ENCODE data around the gene REEP3. TPM values are rescaled to one million over a fixed set of nuclear protein-coding genes. Genes with fewer than 3 reads are reported as not detected.

REEP3 gene
- total and polyA plus RNA-seq, 2 donors (not counting 1 experiment from before 2014, with no cell fraction given): 67.5 to 86.6 TPM

DNA sequence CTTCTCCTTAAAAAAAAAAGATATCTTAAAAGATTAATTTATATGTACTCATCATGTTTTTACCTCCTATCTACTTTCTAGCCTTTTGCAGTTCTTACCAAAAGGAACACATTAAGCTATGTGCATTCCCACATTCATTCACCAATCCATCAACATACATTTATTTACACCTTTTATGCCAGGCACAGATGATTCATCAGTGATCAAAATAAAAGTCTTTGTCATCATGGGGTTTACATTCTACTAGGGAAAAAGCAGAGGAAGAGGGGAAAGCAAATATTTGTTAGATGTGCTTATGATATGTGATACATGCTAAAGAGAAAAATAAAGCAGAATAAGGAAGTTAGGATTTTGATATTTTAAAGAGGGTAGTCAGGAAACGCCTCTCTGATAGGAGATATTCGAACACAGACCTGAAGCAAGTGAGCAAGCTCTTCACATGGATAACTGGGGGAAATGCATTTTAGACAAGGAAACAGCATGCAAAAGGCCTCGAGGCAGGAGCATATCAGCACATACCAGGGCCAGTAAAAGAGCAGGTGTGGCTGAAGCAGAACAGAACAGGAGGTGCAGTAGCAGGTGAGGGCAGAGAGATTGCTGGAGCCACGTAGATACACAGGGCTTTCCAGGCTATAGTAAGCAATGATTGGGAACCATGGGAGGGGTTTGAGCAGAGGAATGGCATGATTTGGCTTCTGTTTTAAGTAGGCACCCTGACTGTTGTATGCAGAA is 67.4 kb downstream of the REEP3 start:
- no peaks in the 10 kb centered on the region for H4K20me1 ChIP-seq (ENCODE audit: control insufficient read depth, extremely low read depth, insufficient read depth, low read length)
- H3K9me3 ChIP-seq (ENCODE audit: control insufficient read depth, insufficient read depth, low read depth, low read length): no peaks in the 10 kb centered on the region
- H3K36me3 ChIP-seq (ENCODE audit: control insufficient read depth, insufficient read depth, low read length): no peaks in the 10 kb centered on the region
- no peak for TF ChIP-seq CTCF (conservative IDR thresholded peaks at IDR 0.05 in 1 of 2, IDR thresholded peaks at IDR 0.05 in 1 of 2; ENCODE audit: low read depth in 1 of 2, low read length in 2 of 2)
- no peak for TF ChIP-seq EZH2 (IDR thresholded peaks at IDR 0.05; ENCODE audit: low read length, missing control alignments)
- H3K79me2 ChIP-seq (ENCODE audit: control insufficient read depth, insufficient read depth, low read length): peaks cover under 1% of the 10 kb centered on the region
- H3K4me2 ChIP-seq (ENCODE audit: extremely low read depth, insufficient read depth, low read length): no peak overlapping the region
- peaks cover 2% of the 10 kb centered on the region for H3K4me1 ChIP-seq (ENCODE audit: control insufficient read depth, extremely low read depth, insufficient read depth, low read length)
- no peak overlapping the region for H3K4me3 ChIP-seq (replicated peaks in 1 of 4; ENCODE audit: control extremely low read depth in 1 of 4, insufficient read depth in 1 of 4, low read depth in 3 of 4, low read length in 4 of 4)
- H3K9ac ChIP-seq (ENCODE audit: insufficient read depth, low read length): no peak overlapping the region
- no peak overlapping the region for H2AFZ ChIP-seq (ENCODE audit: low read length)
- H3K27me3 ChIP-seq (ENCODE audit: control insufficient read depth, insufficient read depth, low read length): no peaks in the 10 kb centered on the region
- H3K27ac ChIP-seq (ENCODE audit: insufficient read depth, low read length): no peak overlapping the region
- DNase-seq (ENCODE audit: low read depth in 2 of 2): peak; percentile 22 to 27

- TF ChIP-seq CTCF (conservative IDR thresholded peaks at IDR 0.05 in 1 of 2, IDR thresholded peaks at IDR 0.05 in 1 of 2; ENCODE audit: low read depth in 1 of 2, low read length in 2 of 2) (no peak), EZH2 (IDR thresholded peaks at IDR 0.05; ENCODE audit: low read length, missing control alignments) (no peak)
- H3K79me2 ChIP-seq (ENCODE audit: control insufficient read depth, insufficient read depth, low read length): peaks cover 2% of the 10 kb centered on the region
Observed at GRCh38 chr10:63591600-63592379, 70.6 kb downstream of the REEP3 start.

GRCh38 chr10:63593576-63593975 is 72.4 kb downstream of the REEP3 start:
- peaks cover 2% of the 10 kb centered on the region for H3K79me2 ChIP-seq (ENCODE audit: control insufficient read depth, insufficient read depth, low read length)
- no peak overlapping the region for H3K4me3 ChIP-seq (replicated peaks in 1 of 4; ENCODE audit: control extremely low read depth in 1 of 4, insufficient read depth in 1 of 4, low read depth in 3 of 4, low read length in 4 of 4)
- no peaks in the 10 kb centered on the region for H4K20me1 ChIP-seq (ENCODE audit: control insufficient read depth, extremely low read depth, insufficient read depth, low read length)
- no peak overlapping the region for H2AFZ ChIP-seq (ENCODE audit: low read length)
- H3K9me3 ChIP-seq (ENCODE audit: control insufficient read depth, insufficient read depth, low read depth, low read length): no peaks in the 10 kb centered on the region
- no peak overlapping the region for H3K27ac ChIP-seq (ENCODE audit: insufficient read depth, low read length)
- no peak overlapping the region for H3K9ac ChIP-seq (ENCODE audit: insufficient read depth, low read length)
- peaks cover 2% of the 10 kb centered on the region for H3K4me1 ChIP-seq (ENCODE audit: control insufficient read depth, extremely low read depth, insufficient read depth, low read length)
- H3K27me3 ChIP-seq (ENCODE audit: control insufficient read depth, insufficient read depth, low read length): no peaks in the 10 kb centered on the region
- no peak overlapping the region for H3K4me2 ChIP-seq (ENCODE audit: extremely low read depth, insufficient read depth, low read length)
- TF ChIP-seq EZH2 (IDR thresholded peaks at IDR 0.05; ENCODE audit: low read length, missing control alignments) (no peak), CTCF (conservative IDR thresholded peaks at IDR 0.05 in 1 of 2, IDR thresholded peaks at IDR 0.05 in 1 of 2; ENCODE audit: low read depth in 1 of 2, low read length in 2 of 2) (no peak)
- peaks cover 2% of the 10 kb centered on the region for H3K36me3 ChIP-seq (ENCODE audit: control insufficient read depth, insufficient read depth, low read length)
- peak in 1 of 2 donors; percentile 33 for DNase-seq (ENCODE audit: low read depth in 2 of 2)

More at GRCh38 chr10:63591600-63592379, 70.6 kb downstream of the REEP3 start:
- Histone ChIP-seq H3K9ac (ENCODE audit: insufficient read depth, low read length) (no peak overlapping the region), H3K27me3 (ENCODE audit: control insufficient read depth, insufficient read depth, low read length) (no peaks in the 10 kb centered on the region), H4K20me1 (ENCODE audit: control insufficient read depth, extremely low read depth, insufficient read depth, low read length) (no peaks in the 10 kb centered on the region), H3K4me2 (ENCODE audit: extremely low read depth, insufficient read depth, low read length) (no peak overlapping the region), H3K36me3 (ENCODE audit: control insufficient read depth, insufficient read depth, low read length) (no peaks in the 10 kb centered on the region), H3K4me3 (replicated peaks in 1 of 4; ENCODE audit: control extremely low read depth in 1 of 4, insufficient read depth in 1 of 4, low read depth in 3 of 4, low read length in 4 of 4) (no peak overlapping the region), H2AFZ (ENCODE audit: low read length) (no peak overlapping the region), H3K4me1 (ENCODE audit: control insufficient read depth, extremely low read depth, insufficient read depth, low read length) (peaks cover 2% of the 10 kb centered on the region), H3K9me3 (ENCODE audit: control insufficient read depth, insufficient read depth, low read depth, low read length) (no peaks in the 10 kb centered on the region), H3K27ac (ENCODE audit: insufficient read depth, low read length) (no peak overlapping the region)
- DNase-seq (ENCODE audit: low read depth in 2 of 2): no peak

Measured in fibroblast of lung (primary cell).